ENCODE results near the gene MYO1B. TPM values are rescaled to one million over a fixed set of nuclear protein-coding genes. Genes with fewer than 3 reads are reported as not detected.

Gene MYO1B
- total and polyA plus RNA-seq, 2 of the 4 experiments (the other 2 are of a cell fraction): 57.2 to 116 TPM

DNA sequence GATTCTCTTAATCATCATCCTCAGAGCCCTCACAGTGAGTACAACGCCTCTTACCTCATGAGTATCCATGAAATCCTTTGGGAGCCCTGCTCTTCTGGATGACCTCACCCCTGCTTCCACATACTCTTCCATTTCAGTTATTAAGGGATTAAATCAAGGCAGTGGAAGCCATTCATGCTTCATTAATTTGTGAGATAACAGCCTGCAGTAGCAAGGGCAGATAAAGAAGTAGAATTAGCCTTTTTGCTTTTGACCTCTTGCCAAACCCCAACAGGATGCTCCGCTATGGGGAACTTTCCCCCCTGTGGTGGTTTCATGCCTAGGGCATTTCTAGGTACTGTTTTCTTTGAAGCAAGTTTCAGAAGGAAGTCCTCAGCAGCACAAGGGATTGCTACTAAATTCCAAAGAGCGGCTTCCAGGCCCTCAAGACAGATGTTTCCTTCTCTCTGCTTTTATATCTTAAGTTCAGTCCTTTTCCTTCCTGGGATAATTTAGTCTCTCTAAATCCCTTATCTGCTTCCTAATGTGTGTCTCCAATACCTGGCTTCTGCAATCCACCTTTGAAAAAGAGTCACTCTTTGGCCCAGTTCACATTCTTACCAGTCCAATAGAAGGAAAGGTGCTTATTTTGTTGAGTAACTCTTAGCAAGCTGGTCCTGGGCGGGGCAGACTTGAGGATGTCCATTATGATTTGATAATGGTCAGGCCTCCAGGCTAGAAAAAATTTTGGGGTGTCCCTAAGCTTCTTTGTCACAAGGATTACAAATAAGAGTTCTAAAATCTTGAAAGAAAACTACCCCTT lies 76.9 kb downstream of the MYO1B start:
- Histone ChIP-seq H3K36me3 (ENCODE audit: control insufficient read depth, insufficient read depth, low read length) (peaks cover 2% of the 10 kb centered on the region; the same call in 1 of the 2 replicates), H3K9ac (ENCODE audit: low read depth, low read length) (no peak overlapping the region), H2BK20ac (ENCODE audit: low read depth, low read length) (no peak overlapping the region), H3K4me3 (ENCODE audit: insufficient read depth, low read depth, low read length) (no peak overlapping the region), H4K8ac (ENCODE audit: low read depth in 2 of 2, low read length in 2 of 2) (0 out of 4 replicates have a peak overlapping the region, but pooled peaks of 1 of the 2 experiments have one; percentile 20), H2BK15ac (ENCODE audit: low read depth, low read length) (no peak overlapping the region), H3K9me3 (ENCODE audit: control insufficient read depth, insufficient read depth, low read length) (no peaks in the 10 kb centered on the region), H3K27ac (ENCODE audit: insufficient read depth, low read length) (peak overlapping the region; percentile 56; the same call in 1 of the 2 replicates), H2AK9ac (replicated peaks; ENCODE audit: low read depth, low read length, poor library complexity) (no peak overlapping the region), H3K14ac (replicated peaks; ENCODE audit: low read depth, low read length) (0 out of 2 replicates have a peak overlapping the region, but pooled peaks have one; percentile 17), H3K79me1 (ENCODE audit: low read depth in 1 of 2, low read length in 2 of 2) (peaks cover 25 to 75% of the 10 kb centered on the region in 2 experiments), H3K4me1 (ENCODE audit: control insufficient read depth, insufficient read depth, low read length) (peaks cover 18% of the 10 kb centered on the region), H4K5ac (ENCODE audit: low read depth, low read length) (no peak overlapping the region; the same call in 1 of the 2 replicates), H2AFZ (replicated peaks; ENCODE audit: low read length, poor library complexity) (no peak overlapping the region), H4K20me1 (ENCODE audit: insufficient read depth, low read length) (peaks cover 22% of the 10 kb centered on the region), H3K4ac (ENCODE audit: low read depth, low read length) (peak overlapping the region; percentile 5; the same call in 1 of the 2 replicates), H2BK5ac (ENCODE audit: low read depth, low read length, poor library complexity, severe bottlenecking) (peak overlapping the region; percentile 28), H3K23ac (ENCODE audit: low read depth, low read length) (peak overlapping the region; percentile 52), H3K27me3 (ENCODE audit: control insufficient read depth, insufficient read depth, low read length) (no peaks in the 10 kb centered on the region), H3K4me2 (ENCODE audit: low read depth, low read length) (no peak overlapping the region), H2BK120ac (ENCODE audit: low read depth, low read length) (no peak overlapping the region), H3K9me1 (ENCODE audit: insufficient read depth, low read length) (peaks cover 12% of the 10 kb centered on the region), H4K91ac (ENCODE audit: insufficient read depth, low read depth, low read length) (no peak overlapping the region), H3K18ac (ENCODE audit: low read depth, low read length) (peak overlapping the region; percentile 9; the same call in 1 of the 2 replicates), H2AK5ac (ENCODE audit: low read depth, low read length) (no peak overlapping the region), H3K56ac (ENCODE audit: extremely low read depth, insufficient read depth, low read length) (no peak overlapping the region)
- dilution Hi-C loops (cut with HindIII; ENCODE audit: low sequenced_read_pairs, unreplicated experiment) (no loop called here), in situ Hi-C loops (cut with MboI; ENCODE audit: low sequenced_read_pairs) (no loop called here), intact Hi-C loops (cut with micrococcal nuclease) (no loop called here)
- TF ChIP-seq POLR2A (IDR thresholded peaks at IDR 0.05; ENCODE audit: low read depth, low read length) (no peak), RCOR1 (IDR thresholded peaks at IDR 0.05; ENCODE audit: insufficient replicate concordance, low read length) (no peak)
- 80% methylated on average over 1 of the region's 4 CpGs; no CpG with 5 or more reads in 1 of the 2 experiments for WGBS, 2 experiments (ENCODE audit: extremely low coverage in 2 of 2, insufficient read length in 1 of 2)
- CTCF ChIA-PET: interaction anchor here (0.6 to 1.7 kb wide), 3 partner anchors 11 to 233 kb away, joined by 3 to 6 read pairs (median 5); no protein-coding TSS in a partner anchor
- BruUV-seq (replicated peaks): no TSS peak
- no peak for ATAC-seq (ENCODE audit: low read depth)
- POLR2A ChIA-PET (ENCODE audit: unreplicated experiment): no interaction called here
- DNase-seq: peak; percentile 51

All from IMR-90 (cell line).